CD4-positive, alpha-beta T cell treated with Interleukin-1 beta for 1 hour (primary cell): ENCODE measurements around the gene SNRPA1.

Source experiments
- DNase-seq, 2 donors: peaks; one replicate each; pipeline ENCODE4 v3.0.0-alpha.2; 2020 to 2022

Gene SNRPA1

GRCh38 chr15:101256757-101257156 lies 38.3 kb downstream of the SNRPA1 start:
- DNase-seq = peak in 1 of 2 donors; percentile 28

GRCh38 chr15:101255615-101256241 lies 39.3 kb downstream of the SNRPA1 start:
- DNase-seq = no peak

GRCh38 chr15:101255051-101255395 lies 40.0 kb downstream of the SNRPA1 start:
- DNase-seq = no peak

- DNase-seq = no peak
Observed at GRCh38 chr15:101254157-101255050, 40.6 kb downstream of the SNRPA1 start.

- no peak for DNase-seq
Observed at GRCh38 chr15:101252836-101253235, 42.2 kb downstream of the SNRPA1 start.

GRCh38 chr15:101251830-101252820 lies 42.9 kb downstream of the SNRPA1 start, which contains the start of gene CHSY1:
Gene CHSY1, minus strand, starts transcription at chr15:101252048. Its CDS starts 592 bp downstream, at chr15:101251456.
- DNase-seq = peak; percentile 88 to 89

- peak in 1 of 2 donors; percentile 14 for DNase-seq
Observed at GRCh38 chr15:101250873-101251829, 43.9 kb downstream of the SNRPA1 start.

- no peak for DNase-seq
Observed at GRCh38 chr15:101250341-101250831, 44.7 kb downstream of the SNRPA1 start.

GRCh38 chr15:101248274-101248673 lies 46.8 kb downstream of the SNRPA1 start:
- DNase-seq = no peak

- no peak for DNase-seq
Observed at GRCh38 chr15:101246824-101247745, 48.0 kb downstream of the SNRPA1 start.

GRCh38 chr15:101246391-101246790 lies 48.7 kb downstream of the SNRPA1 start:
- no peak for DNase-seq

- no peak for DNase-seq
Observed at GRCh38 chr15:101244889-101245668, 50.0 kb downstream of the SNRPA1 start.

- DNase-seq = no peak
Observed at GRCh38 chr15:101244036-101244781, 50.8 kb downstream of the SNRPA1 start.

GRCh38 chr15:101243420-101243819 lies 51.6 kb downstream of the SNRPA1 start:
- no peak for DNase-seq

GRCh38 chr15:101242999-101243336 lies 52.1 kb downstream of the SNRPA1 start:
- no peak for DNase-seq

- DNase-seq = peak; percentile 71 to 82
Observed at GRCh38 chr15:101242160-101242998, 52.7 kb downstream of the SNRPA1 start.

GRCh38 chr15:101240358-101240757 lies 54.7 kb downstream of the SNRPA1 start:
- no peak for DNase-seq

GRCh38 chr15:101239724-101240136 lies 55.3 kb downstream of the SNRPA1 start:
- no peak for DNase-seq
